HepG2 (cell line): ENCODE data around the gene SLC29A1. TPM values are rescaled to one million over a fixed set of nuclear protein-coding genes. Genes with fewer than 3 reads are reported as not detected.

Experiments
- AKNA ChIP-seq: sonication (generic); formaldehyde crosslinking; IDR thresholded peaks from 2 replicates; pipeline ENCODE4 v1.4.0; 2020; ENCODE audit warnings: missing genetic modification reagents, borderline replicate concordance
- ATF6 ChIP-seq: sonication (generic); formaldehyde crosslinking; conservative IDR thresholded peaks from 2 replicates; pipeline ENCODE4 v1.4.0; 2020; ENCODE audit warnings: missing genetic modification reagents
- ATF7-NPFF ChIP-seq: sonication (generic); formaldehyde crosslinking; IDR thresholded peaks from 2 replicates; pipeline ENCODE4 v1.8.1; 2023; ENCODE audit warnings: mild to moderate bottlenecking, low read depth, missing genetic modification reagents, moderate library complexity
- ETS1 ChIP-seq: sonication (generic); formaldehyde crosslinking; IDR thresholded peaks from 2 replicates; pipeline ENCODE4 v1.4.0; 2020; ENCODE audit warnings: missing genetic modification reagents
- FOXC1 ChIP-seq: sonication (generic); formaldehyde crosslinking; IDR thresholded peaks from 2 replicates; pipeline ENCODE4 v1.8.0; 2022; ENCODE audit warnings: mild to moderate bottlenecking, missing genetic modification reagents, borderline replicate concordance
- HDAC1 ChIP-seq: sonication (generic); formaldehyde crosslinking; IDR thresholded peaks from 2 replicates; pipeline ENCODE4 v1.5.1; 2020; ENCODE audit warnings: mild to moderate bottlenecking, missing genetic modification reagents
- KDM4B ChIP-seq: sonication (generic); formaldehyde crosslinking; IDR thresholded peaks from 2 replicates; pipeline ENCODE4 v1.4.0; 2020; ENCODE audit warnings: missing genetic modification reagents
- MAFK ChIP-seq, 2 experiments: IDR thresholded peaks in 1 of 2; conservative IDR thresholded peaks in 1 of 2; 2 replicates each; pipeline ENCODE4 v1.6.1; 2011; ENCODE audit warnings: improper control_type of control experiment in 2 of 2, low read length in 2 of 2
- RXRB ChIP-seq: IDR thresholded peaks from 2 replicates; pipeline ENCODE4 v1.6.1; 2016; ENCODE audit warnings: borderline replicate concordance, missing genetic modification reagents, missing compliant biosample characterization
- SETDB1 ChIP-seq: sonication (generic); formaldehyde crosslinking; IDR thresholded peaks from 2 replicates; pipeline ENCODE4 v1.5.1; 2020; ENCODE audit warnings: missing genetic modification reagents, mild to moderate bottlenecking, borderline replicate concordance
- SP1 ChIP-seq, 2 experiments: fragments of 450-650 bp in 1 of 2; sonication (generic) in 1 of 2; formaldehyde crosslinking in 1 of 2; IDR thresholded peaks; 2 replicates each; pipeline versions ENCODE4 v1.4.0 to v1.6.1; 2016 to 2020; ENCODE audit warnings: missing genetic modification reagents in 1 of 2
- THAP7 ChIP-seq: sonication (generic); formaldehyde crosslinking; IDR thresholded peaks from 2 replicates; pipeline ENCODE4 v1.8.1; 2023; ENCODE audit warnings: mild to moderate bottlenecking, missing genetic modification reagents
- TOPORS ChIP-seq: sonication (generic); formaldehyde crosslinking; IDR thresholded peaks from 2 replicates; pipeline ENCODE4 v1.8.0; 2023; ENCODE audit warnings: mild to moderate bottlenecking, missing genetic modification reagents
- UBTF ChIP-seq: sonication (generic); formaldehyde crosslinking; IDR thresholded peaks from 2 replicates; pipeline ENCODE4 v1.4.0; 2020; ENCODE audit warnings: mild to moderate bottlenecking, missing genetic modification reagents
- ZNF143 ChIP-seq: sonication (generic); formaldehyde crosslinking; IDR thresholded peaks from 2 replicates; pipeline ENCODE4 v1.4.0; 2020; ENCODE audit warnings: missing genetic modification reagents
- ZNF564 ChIP-seq: sonication (generic); formaldehyde crosslinking; IDR thresholded peaks from 2 replicates; pipeline ENCODE4 v1.8.1; 2023; ENCODE audit warnings: mild to moderate bottlenecking, missing genetic modification reagents
- polyA plus RNA-seq, 8 experiments: library from polyadenylated mRNA; depleted of rRNA in 3 of 8; stranded (reverse) in 7 of 8; unstranded in 1 of 8; fragments of >200 nt; fragmentation: Illumina TruSeq in 4 of 8; extraction: Trizol in 4 of 8; gene quantifications; 2 replicates each; pipeline versions ENCODE4 v1.2.1 to v1.2.3, GENCODE V29; 2011 to 2016; ENCODE audit warnings: low read depth in 4 of 8, missing spikeins in 1 of 8, mixed read lengths in 1 of 8; ENCODE audit not compliant: insufficient read depth in 1 of 8
- total RNA-seq, 5 experiments: library from RNA; depleted of rRNA; stranded (reverse); fragments of >200 nt; fragmentation: Illumina TruSeq; extraction: Trizol; gene quantifications; 2 replicates each; pipeline ENCODE4 v1.2.3, GENCODE V29; 2016; ENCODE audit warnings: low read depth in 1 of 5

Gene SLC29A1
- total and polyA plus RNA-seq, 2 of the 13 experiments (the other 11 are each of a cell fraction or from before 2014, with no cell fraction given): 43.2 to 106 TPM

- TF ChIP-seq AKNA (CRISPR knock-in tag): peak; percentile 75; the same call in 1 of the 2 replicates
- peak; percentile 74; the same call in 1 of the 2 replicates for TF ChIP-seq ZNF564 (CRISPR knock-in tag)
- TF ChIP-seq ATF6 (CRISPR knock-in tag): no peak
- no peak for TF ChIP-seq MAFK (conservative IDR thresholded peaks at IDR 0.05 in 1 of 2, IDR thresholded peaks at IDR 0.05 in 1 of 2; ENCODE audit: low read length in 2 of 2)
- no peak; the same call in 1 of the 2 replicates for TF ChIP-seq KDM4B
- peak; percentile 66; the same call in 1 of the 2 replicates for TF ChIP-seq THAP7
- peak; percentile 58; the same call in 1 of the 2 replicates for TF ChIP-seq RXRB
- no peak for TF ChIP-seq SETDB1 (CRISPR knock-in tag)
- TF ChIP-seq ZNF143 (CRISPR knock-in tag): no peak
- no peak for TF ChIP-seq SP1 (IDR thresholded peaks at IDR 0.05)
- peak; percentile 33; the same call in 1 of the 2 replicates for TF ChIP-seq SP1 (CRISPR knock-in tag; IDR thresholded peaks at IDR 0.05)
- TF ChIP-seq UBTF: peak; percentile 96
- TF ChIP-seq TOPORS: no peak
- peak; percentile 87 for TF ChIP-seq ATF7-NPFF (CRISPR knock-in tag)
- TF ChIP-seq FOXC1 (CRISPR knock-in tag): no peak
- TF ChIP-seq ETS1 (CRISPR knock-in tag): no peak
- peak; percentile 85 for TF ChIP-seq HDAC1 (CRISPR knock-in tag)
These were observed 4.2 kb upstream of the SLC29A1 start (continued) for GRCh38 chr6:44219053-44219814.
